CD4-positive, alpha-beta T cell treated with Interferon alpha-2 for 1 hour (primary cell): Measurements from ENCODE around the gene TMEM187.

Experiments used
- DNase-seq, 2 donors: peaks; one replicate each; pipeline ENCODE4 v3.0.0-alpha.2; 2020 to 2022

The TMEM187 gene, protein sequence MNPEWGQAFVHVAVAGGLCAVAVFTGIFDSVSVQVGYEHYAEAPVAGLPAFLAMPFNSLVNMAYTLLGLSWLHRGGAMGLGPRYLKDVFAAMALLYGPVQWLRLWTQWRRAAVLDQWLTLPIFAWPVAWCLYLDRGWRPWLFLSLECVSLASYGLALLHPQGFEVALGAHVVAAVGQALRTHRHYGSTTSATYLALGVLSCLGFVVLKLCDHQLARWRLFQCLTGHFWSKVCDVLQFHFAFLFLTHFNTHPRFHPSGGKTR

GRCh38 chrX:153972368-153973126, at the start of gene TMEM187:
TSS of gene TMEM187 (plus strand) at chrX:153972754. CDS start at chrX:153982063, 9,309 bp downstream.
- peak; percentile 90 to 92 for DNase-seq

- peak in 1 of 2 donors; percentile 33 for DNase-seq
Observed at GRCh38 chrX:153922932-153923857, 49.4 kb upstream of the TMEM187 start.

DNA sequence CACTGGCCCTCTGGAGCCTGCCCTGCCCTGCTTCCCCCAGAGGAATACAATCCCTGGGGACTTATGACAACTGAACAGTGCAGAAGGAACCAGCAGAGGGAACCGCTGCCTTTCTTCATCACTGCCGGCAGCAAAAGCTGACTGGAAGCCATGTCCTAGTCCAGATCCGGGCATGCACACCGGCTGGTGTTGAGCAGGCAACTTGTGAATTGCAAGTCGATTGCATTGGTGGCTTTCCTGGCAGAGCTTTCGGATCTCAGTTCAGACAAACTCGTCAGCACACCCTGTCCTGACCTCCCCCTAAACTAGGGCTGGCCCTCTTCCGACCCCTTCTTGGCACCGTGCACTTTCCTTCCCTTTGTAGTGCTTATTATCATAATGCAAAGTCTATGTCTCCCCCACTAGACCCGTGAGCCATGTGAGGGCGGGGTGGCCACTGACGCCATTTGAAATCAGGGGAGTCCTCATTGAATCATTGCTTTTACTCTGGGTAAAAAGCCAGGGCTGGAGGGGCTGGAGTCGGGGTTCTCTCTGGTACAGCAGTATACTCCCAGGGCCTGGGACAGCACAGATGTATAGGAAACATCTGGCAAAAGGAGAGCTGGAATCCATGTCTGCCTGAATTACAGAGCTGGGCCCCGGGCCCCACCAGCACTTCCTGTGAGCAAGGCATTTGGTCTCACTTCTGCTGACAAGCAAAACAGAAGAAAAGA, 48.2 kb upstream of the TMEM187 start:
- peak; percentile 61 for DNase-seq

DNA sequence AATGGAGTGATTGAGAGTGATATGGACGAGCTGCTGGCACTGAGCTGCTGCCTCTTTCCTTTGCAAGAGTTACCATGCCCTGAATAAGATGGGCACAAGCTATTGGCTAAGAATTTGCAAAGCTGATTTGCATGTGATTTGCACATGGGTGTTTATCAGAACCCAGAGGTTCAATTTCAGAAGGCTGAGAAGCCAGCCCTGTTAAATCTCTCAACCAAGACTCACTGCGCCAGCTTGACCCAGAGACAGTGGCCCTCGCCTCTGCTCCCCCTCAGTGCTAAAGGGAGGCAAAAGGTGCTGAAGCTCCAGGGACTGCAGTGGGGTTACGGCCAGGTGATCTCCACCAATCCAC, 47.2 kb upstream of the TMEM187 start:
- peak in 1 of 2 donors; percentile 34 for DNase-seq

GRCh38 chrX:153925739-153926551, 46.6 kb upstream of the TMEM187 start, which contains the start of gene ARHGAP4:
TSS of gene ARHGAP4 (minus strand) at chrX:153926264. CDS start at chrX:153926202, 62 bp downstream.
- peak; percentile 28 to 55 for DNase-seq

DNA sequence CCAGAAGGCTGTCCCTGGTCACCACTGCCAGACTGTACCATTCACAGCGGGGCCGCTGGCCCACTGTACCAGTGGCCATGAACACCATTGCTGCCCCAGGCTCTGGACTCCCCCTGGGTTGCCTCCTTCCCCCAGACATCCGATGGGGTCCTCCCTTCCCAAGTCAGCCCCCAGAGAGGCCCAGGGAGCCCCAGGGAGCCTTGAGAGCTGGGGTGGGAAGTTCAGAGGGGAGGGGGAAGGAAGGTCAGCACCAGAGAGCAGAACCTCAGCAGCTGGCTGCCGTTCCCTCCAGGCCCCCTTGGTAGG, 46.0 kb upstream of the TMEM187 start:
- no peak for DNase-seq

GRCh38 chrX:153926858-153927671, 45.5 kb upstream of the TMEM187 start:
- DNase-seq = peak; percentile 86 to 89

DNA sequence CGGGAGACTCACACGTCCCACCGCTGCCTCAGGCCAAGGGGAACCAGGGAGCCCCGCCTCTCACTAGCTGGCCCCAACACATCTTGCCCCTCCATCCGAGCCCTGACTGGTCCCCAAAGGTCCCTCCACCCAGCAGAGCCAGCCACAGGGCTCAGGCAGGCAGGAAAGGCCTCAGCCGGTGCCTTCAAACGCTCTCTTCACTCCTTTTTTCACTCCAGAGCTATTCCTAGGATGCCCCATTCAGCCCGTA, 45.0 kb upstream of the TMEM187 start:
- no peak for DNase-seq

GRCh38 chrX:153927922-153928760, 44.4 kb upstream of the TMEM187 start:
- DNase-seq = peak; percentile 96 to 98

- no peak for DNase-seq
Observed at GRCh38 chrX:153928846-153929245, 43.7 kb upstream of the TMEM187 start.

- DNase-seq = no peak
Observed at GRCh38 chrX:153929576-153929975, 43.0 kb upstream of the TMEM187 start.

- DNase-seq = no peak
Observed at GRCh38 chrX:153930011-153930910, 42.3 kb upstream of the TMEM187 start.

GRCh38 chrX:153931151-153931550, 41.4 kb upstream of the TMEM187 start:
- DNase-seq = no peak

DNA sequence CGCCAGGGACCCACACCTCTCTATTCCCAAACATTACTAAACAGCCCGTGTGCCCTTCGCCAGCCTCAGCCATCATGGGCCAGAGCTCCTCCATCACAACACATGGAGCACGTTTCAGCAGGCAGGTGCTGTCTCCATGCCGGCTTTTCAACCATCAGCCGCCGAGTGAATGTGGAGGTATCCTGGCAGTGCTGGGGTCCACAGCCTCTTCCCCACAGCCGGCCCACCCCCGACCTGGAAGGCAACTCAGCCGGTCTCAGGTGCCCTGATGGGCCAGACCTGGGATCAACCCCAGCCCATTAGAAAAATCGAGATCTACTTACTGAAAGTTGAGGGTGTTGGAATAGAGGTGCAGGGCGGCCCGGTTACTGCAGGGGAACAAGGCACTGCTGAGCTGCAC, 40.8 kb upstream of the TMEM187 start:
- DNase-seq = no peak

GRCh38 chrX:153932220-153932915, 40.2 kb upstream of the TMEM187 start:
- no peak for DNase-seq

GRCh38 chrX:153933748-153934147, 38.8 kb upstream of the TMEM187 start:
- DNase-seq = no peak

DNA sequence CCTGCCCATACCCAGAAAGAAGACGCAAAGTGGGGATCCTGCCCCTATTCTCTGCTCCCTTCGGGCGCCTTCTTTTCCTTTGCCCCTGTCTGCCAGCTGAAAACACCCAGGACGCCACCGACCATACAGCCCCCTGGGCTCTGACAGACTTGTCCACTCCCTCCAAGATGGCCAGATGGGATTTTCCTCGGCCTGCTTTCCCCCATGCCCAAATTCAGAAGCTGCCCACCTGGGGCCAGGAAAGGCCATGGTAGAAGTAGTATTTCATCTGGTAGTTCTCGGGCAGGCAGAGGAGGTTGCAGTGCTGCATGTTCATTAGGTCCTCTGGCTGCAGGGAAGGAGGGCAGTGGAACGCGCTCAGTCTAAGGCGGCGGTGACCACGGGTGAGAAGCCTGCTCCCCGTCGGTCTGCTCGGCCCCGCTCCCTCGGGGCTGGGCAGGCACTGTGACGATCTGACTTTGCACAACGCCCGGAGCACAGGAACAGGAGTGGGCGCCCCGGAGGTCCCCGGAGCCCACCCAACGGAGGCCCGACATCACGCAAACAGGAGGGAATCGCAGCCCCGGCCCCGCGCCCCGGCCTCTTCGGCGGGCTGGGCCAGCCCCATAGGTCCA, 38.3 kb upstream of the TMEM187 start:
- DNase-seq = no peak

DNA sequence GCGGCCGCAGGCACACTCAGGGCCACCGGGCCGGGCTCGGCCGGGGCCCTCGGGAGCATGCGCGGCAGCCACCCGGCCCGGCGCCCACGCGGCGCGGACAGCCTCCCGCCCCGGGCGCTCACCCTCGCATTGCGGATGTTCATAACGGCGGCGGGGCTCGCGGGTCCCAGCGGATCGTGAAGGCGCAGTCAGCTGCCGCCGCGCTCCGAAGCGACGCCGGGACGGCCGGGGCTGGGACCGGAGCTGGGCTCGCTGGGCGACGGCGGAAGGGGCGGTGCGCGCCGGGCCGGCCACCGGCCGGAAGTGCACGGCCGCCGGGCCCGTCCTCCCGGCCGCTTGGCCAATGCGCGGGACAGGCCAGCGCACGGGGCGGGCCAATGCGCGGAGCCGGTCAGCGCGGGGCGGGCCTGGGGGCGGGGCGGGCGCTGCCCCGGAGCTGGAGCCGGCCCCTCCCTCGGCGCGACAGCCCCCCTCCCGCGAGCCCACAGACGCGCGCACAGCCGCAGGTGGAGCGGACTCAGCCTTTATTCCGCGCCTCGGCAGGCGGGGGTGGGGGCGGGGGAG, 37.7 kb upstream of the TMEM187 start, which contains the start of gene NAA10:
Gene NAA10, minus strand, starts transcription at position 276 of the 564 bp plus-strand sequence. Its CDS starts 133 bp downstream, at position 143.
- DNase-seq = peak; percentile 57 to 76
